ENCODE measurements around the gene GPRIN1.
"Not testable (repeated sequence)": the region's sequence is repeated elsewhere in the genome, so short reads cannot be mapped to it uniquely, and the experiment has no call there.

GPRIN1 gene

GRCh38 chr5:176621661-176622079 is 11.7 kb upstream of the GPRIN1 start:
- no peak for DNase-seq

- no peak for DNase-seq
These were observed 10.5 kb upstream of the GPRIN1 start for GRCh38 chr5:176620333-176620981.

GRCh38 chr5:176619569-176620332 is 9.8 kb upstream of the GPRIN1 start:
- DNase-seq = no peak

- DNase-seq = peak; percentile 82 to 86
These were observed 9.2 kb upstream of the GPRIN1 start for GRCh38 chr5:176619203-176619568.

- no peak for DNase-seq
These were observed 8.8 kb upstream of the GPRIN1 start for GRCh38 chr5:176618783-176619182.

GRCh38 chr5:176616511-176616910 is 6.6 kb upstream of the GPRIN1 start:
- no peak for DNase-seq

GRCh38 chr5:176614805-176615478 is 5.0 kb upstream of the GPRIN1 start:
- DNase-seq = no peak

- DNase-seq = no peak
These were observed 2.9 kb upstream of the GPRIN1 start for GRCh38 chr5:176612855-176613254.

- no peak for DNase-seq
These were observed 2.1 kb upstream of the GPRIN1 start for GRCh38 chr5:176612008-176612407.

GRCh38 chr5:176611435-176611834 is 1.5 kb upstream of the GPRIN1 start:
- peak; percentile 46 to 48 for DNase-seq

GRCh38 chr5:176610435-176610773 is 448 bp upstream of the GPRIN1 start:
- no peak for DNase-seq

GRCh38 chr5:176608937-176609723 is 826 bp downstream of the GPRIN1 start:
- DNase-seq = peak in 1 of 2 donors; percentile 18

- DNase-seq = no peak
These were observed 1.7 kb downstream of the GPRIN1 start for GRCh38 chr5:176608142-176608705.

- no peak for DNase-seq
These were observed 3.1 kb downstream of the GPRIN1 start for GRCh38 chr5:176606875-176607274.

GRCh38 chr5:176606032-176606431 is 3.9 kb downstream of the GPRIN1 start:
- no peak for DNase-seq

GRCh38 chr5:176603091-176603490 is 6.9 kb downstream of the GPRIN1 start:
- DNase-seq = no peak

GRCh38 chr5:176601901-176602482 is 8.0 kb downstream of the GPRIN1 start:
- no peak for DNase-seq

GRCh38 chr5:176599749-176600430 is 10.1 kb downstream of the GPRIN1 start:
- not testable (repeated sequence) for DNase-seq

GRCh38 chr5:176597417-176598389 is 12.3 kb downstream of the GPRIN1 start:
- DNase-seq = no peak

- DNase-seq = peak; percentile 74 to 78
These were observed 13.1 kb downstream of the GPRIN1 start for GRCh38 chr5:176596689-176597416.
